Measurements from ENCODE around the gene KCTD8.
"Not testable (repeated sequence)": the region's sequence is repeated elsewhere in the genome, so short reads cannot be mapped to it uniquely, and the experiment has no call there.

The KCTD8 gene

GRCh38 chr4:44186096-44186849 is 262.3 kb downstream of the KCTD8 start:
- DNase-seq (ENCODE audit: low read depth, low spot score) = no peak
- H3K4me3 ChIP-seq (ENCODE audit: low read depth, low read length) = no peak overlapping the region
- peak; percentile 24 for TF ChIP-seq CTCF (IDR thresholded peaks at IDR 0.05; ENCODE audit: low read depth, low read length)
- in situ Hi-C loops (cut with HindIII; ENCODE audit: low sequenced_read_pairs) = no loop called here

- DNase-seq (ENCODE audit: low read depth, low spot score); H3K4me3 ChIP-seq (ENCODE audit: low read depth, low read length); in situ Hi-C loops (cut with HindIII; ENCODE audit: low sequenced_read_pairs): not testable (repeated sequence)
Observed at GRCh38 chr4:44181491-44182349, 266.9 kb downstream of the KCTD8 start.

DNA sequence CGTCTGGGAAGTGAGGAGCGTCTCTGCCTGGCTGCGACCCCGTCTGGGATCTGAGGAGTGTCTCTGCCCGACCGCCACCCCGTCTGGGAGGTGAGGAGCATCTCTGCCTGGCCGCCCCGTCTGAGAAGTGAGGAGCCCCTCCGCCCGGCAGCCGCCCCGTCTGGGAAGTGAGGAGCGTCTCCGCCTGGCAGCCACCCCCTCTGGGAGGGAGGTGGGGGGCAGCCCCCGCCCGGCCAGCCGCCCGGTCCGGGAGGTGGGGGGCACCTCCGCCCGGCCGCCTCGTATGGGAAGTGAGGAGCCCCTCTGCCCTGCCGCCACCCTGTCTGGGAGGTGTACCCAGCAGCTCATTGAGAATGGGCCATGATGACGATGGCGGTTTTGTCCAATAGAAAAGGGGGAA is 280.8 kb downstream of the KCTD8 start:
- DNase-seq (ENCODE audit: low read depth, low spot score); H3K4me3 ChIP-seq (ENCODE audit: low read depth, low read length); in situ Hi-C loops (cut with HindIII; ENCODE audit: low sequenced_read_pairs): not testable (repeated sequence)

DNA sequence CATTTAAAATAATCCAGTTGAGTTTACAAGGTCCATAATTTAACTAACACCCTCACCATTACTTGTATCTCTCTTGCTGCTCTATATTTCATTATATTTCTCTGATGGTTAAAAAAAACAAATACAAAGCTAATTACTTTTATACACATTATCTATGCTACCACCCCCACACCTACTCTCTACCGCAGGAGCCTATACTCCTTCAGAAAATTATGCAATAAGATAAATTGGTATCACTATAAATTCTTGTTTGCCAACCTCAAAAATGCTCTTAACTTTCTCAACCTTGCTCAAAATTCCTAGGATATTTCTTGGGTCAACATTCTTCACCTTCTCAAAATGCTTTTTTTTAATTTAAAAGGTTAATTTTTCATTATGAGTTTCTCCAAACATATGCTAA is 282.7 kb downstream of the KCTD8 start:
- no peak for DNase-seq (ENCODE audit: low read depth, low spot score)
- H3K4me3 ChIP-seq (ENCODE audit: low read depth, low read length) = no peak overlapping the region
- in situ Hi-C loops (cut with HindIII; ENCODE audit: low sequenced_read_pairs) = no loop called here
- TF ChIP-seq CTCF (IDR thresholded peaks at IDR 0.05; ENCODE audit: low read depth, low read length) = no peak

GRCh38 chr4:44162538-44163270 is 285.9 kb downstream of the KCTD8 start:
- TF ChIP-seq CTCF (IDR thresholded peaks at IDR 0.05; ENCODE audit: low read depth, low read length) = no peak
- no peak overlapping the region for H3K4me3 ChIP-seq (ENCODE audit: low read depth, low read length)
- no peak for DNase-seq (ENCODE audit: low read depth, low spot score)
- in situ Hi-C loops (cut with HindIII; ENCODE audit: low sequenced_read_pairs) = no loop called here

DNA sequence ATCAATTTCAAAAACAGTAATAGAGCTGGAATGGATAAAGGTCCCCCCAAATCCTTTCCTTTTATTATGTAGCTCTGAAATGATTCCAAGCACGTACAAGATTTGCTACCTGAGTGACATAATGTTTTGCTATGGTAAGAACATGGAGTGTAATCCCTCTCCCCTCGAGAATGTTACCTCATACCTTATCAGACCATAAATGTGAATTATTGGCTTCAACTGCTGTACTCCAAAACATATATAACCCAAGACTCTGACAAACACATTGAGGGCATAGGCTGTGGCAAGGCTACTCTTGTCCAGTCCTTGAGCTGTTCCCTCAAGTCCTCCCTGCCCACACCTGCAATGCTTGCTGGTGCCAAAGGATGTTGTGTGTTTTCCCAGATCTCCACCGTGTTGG is 286.9 kb downstream of the KCTD8 start:
- H3K4me3 ChIP-seq (ENCODE audit: low read depth, low read length) = no peak overlapping the region
- TF ChIP-seq CTCF (IDR thresholded peaks at IDR 0.05; ENCODE audit: low read depth, low read length) = no peak
- no peak for DNase-seq (ENCODE audit: low read depth, low spot score)
- in situ Hi-C loops (cut with HindIII; ENCODE audit: low sequenced_read_pairs) = no loop called here

DNA sequence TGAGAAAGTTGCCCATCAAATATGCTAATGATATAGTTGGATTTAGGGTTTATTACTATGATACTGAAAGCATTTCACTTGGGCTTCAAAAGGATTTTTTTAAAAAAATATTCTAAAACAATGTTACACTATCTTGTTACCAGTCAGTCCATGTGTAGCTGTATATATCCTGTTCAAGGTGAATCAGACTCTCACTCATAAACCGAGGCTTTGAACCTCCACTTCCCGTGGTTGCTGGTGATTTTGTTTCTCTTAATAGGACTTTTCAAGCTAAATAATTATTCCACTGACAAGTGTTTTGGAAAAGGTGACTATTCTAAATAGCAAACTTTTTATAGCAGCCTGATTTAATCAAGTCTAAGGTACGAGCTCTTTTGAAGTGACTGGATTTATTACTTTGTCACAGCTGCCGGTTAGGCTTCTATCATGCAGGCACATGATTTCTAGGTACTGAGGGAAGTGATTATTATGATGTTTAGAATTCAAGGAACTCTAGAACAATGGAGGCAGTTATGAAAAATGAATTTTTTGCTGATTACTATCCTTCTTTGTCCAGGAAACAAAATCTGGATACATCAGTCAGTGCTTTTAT is 287.7 kb downstream of the KCTD8 start:
- DNase-seq (ENCODE audit: low read depth, low spot score) = no peak
- in situ Hi-C loops (cut with HindIII; ENCODE audit: low sequenced_read_pairs) = no loop called here
- no peak overlapping the region for H3K4me3 ChIP-seq (ENCODE audit: low read depth, low read length)
- no peak for TF ChIP-seq CTCF (IDR thresholded peaks at IDR 0.05; ENCODE audit: low read depth, low read length)
